ENCODE measurements around the gene MEA1. TPM values are rescaled to one million over a fixed set of nuclear protein-coding genes. Genes with fewer than 3 reads are reported as not detected.

Gene MEA1
- total and polyA plus RNA-seq, 2 experiments from 2014 or later, result 70.5 to 205 TPM

GRCh38 chr6:42962502-42963178, 51.1 kb downstream of the MEA1 start:
- H3K4me3 Mint-ChIP-seq, result peak overlapping the region; percentile 14; the same call in 1 of the 3 replicates
- no peaks in the 10 kb centered on the region; the same call in 1 of the 2 replicates for H3K36me3 ChIP-seq (ENCODE audit: insufficient read depth)

More at GRCh38 chr6:42962502-42963178, 51.1 kb downstream of the MEA1 start:
- H3K27ac ChIP-seq (ENCODE audit: low read depth), result no peak overlapping the region
- Mint-ChIP-seq H3K36me3 (ENCODE audit: low read depth) (peaks cover 3% of the 10 kb centered on the region; the same call in 2 of the 3 replicates), H3K4me1 (peaks cover 10% of the 10 kb centered on the region; the same call in 2 of the 3 replicates), H3K27me3 (ENCODE audit: insufficient read depth, low read depth, poor library complexity) (peaks cover 25% of the 10 kb centered on the region), H3K27ac (no peak overlapping the region), H3K9me3 (no peaks in the 10 kb centered on the region)
- TF ChIP-seq ETS1 (IDR thresholded peaks at IDR 0.05) (no peak), CTCF (conservative IDR thresholded peaks at IDR 0.05; ENCODE audit: low read depth in 2 of 2) (no peak), EZH2 (IDR thresholded peaks at IDR 0.05; ENCODE audit: low read depth, unreplicated experiment) (no peak), CREB1 (CRISPR knock-in tag; IDR thresholded peaks at IDR 0.05; ENCODE audit: low read depth) (no peak), NANOG (IDR thresholded peaks at IDR 0.05; ENCODE audit: borderline replicate concordance) (no peak), STAT1 (IDR thresholded peaks at IDR 0.05; ENCODE audit: unreplicated experiment) (no peak), JUNB (IDR thresholded peaks at IDR 0.05; ENCODE audit: unreplicated experiment) (no peak), ZNF114 (CRISPR knock-in tag; IDR thresholded peaks at IDR 0.05) (no peak), ZNF331 (CRISPR knock-in tag; IDR thresholded peaks at IDR 0.05; ENCODE audit: low read depth) (no peak), POLR2AphosphoS5 (IDR thresholded peaks at IDR 0.05; ENCODE audit: low read depth) (no peak), ZNF462 (CRISPR knock-in tag; IDR thresholded peaks at IDR 0.05) (no peak), REST (IDR thresholded peaks at IDR 0.05; ENCODE audit: unreplicated experiment) (no peak), EZH2phosphoT487 (IDR thresholded peaks at IDR 0.05; ENCODE audit: unreplicated experiment) (no peak)
- DNase-seq (ENCODE audit: low spot score) (no peak), ATAC-seq (no peak)
- H3F3A ChIP-seq (replicated peaks; ENCODE audit: low read depth), result peaks cover 17% of the 10 kb centered on the region; the same call in 1 of the 2 replicates
- peaks cover 7% of the 10 kb centered on the region; the same call in 1 of the 2 replicates for H3K4me1 ChIP-seq (ENCODE audit: insufficient read depth)
- no peaks in the 10 kb centered on the region for H3K79me2 ChIP-seq (replicated peaks; ENCODE audit: insufficient read depth)
- peaks cover 24% of the 10 kb centered on the region for H3K27me3 ChIP-seq (ENCODE audit: insufficient read depth)
- H4K20me1 ChIP-seq (replicated peaks; ENCODE audit: insufficient read depth), result no peaks in the 10 kb centered on the region
- H3K4me3 ChIP-seq, result no peak overlapping the region
- H3K4me2 ChIP-seq, result no peak overlapping the region
- H3K9me2 ChIP-seq (ENCODE audit: insufficient read depth), result no peaks in the 10 kb centered on the region
- H2AFZ ChIP-seq, result no peak overlapping the region
